HepG2 (cell line): ENCODE measurements around the gene SPINDOC. TPM values are rescaled to one million over a fixed set of nuclear protein-coding genes. Genes with fewer than 3 reads are reported as not detected.
A peak's percentile ranks its signal among the peaks of the same experiment; 100 is the strongest.

ENCODE experiments used
- AKAP8 ChIP-seq: sonication (generic); formaldehyde crosslinking; IDR thresholded peaks from 2 replicates; pipeline ENCODE4 v1.5.1; 2020; ENCODE audit warnings: mild to moderate bottlenecking, missing genetic modification reagents
- CREB1 ChIP-seq, 2 experiments: fragments of 450-650 bp in 1 of 2; IDR thresholded peaks; 2 replicates each; pipeline ENCODE4 v1.6.1; 2016 to 2017; ENCODE audit warnings: control low read depth in 1 of 2, mild to moderate bottlenecking in 1 of 2, missing compliant biosample characterization in 1 of 2, missing genetic modification characterization in 1 of 2
- HDAC1 ChIP-seq: sonication (generic); formaldehyde crosslinking; IDR thresholded peaks from 2 replicates; pipeline ENCODE4 v1.5.1; 2020; ENCODE audit warnings: mild to moderate bottlenecking, missing genetic modification reagents
- KDM5A ChIP-seq: fragments of 200-600 bp; sonication (generic); IDR thresholded peaks from 2 replicates; pipeline ENCODE4 v1.7.0; 2018; ENCODE audit warnings: antibody characterized with exemption, mild to moderate bottlenecking, low read length, borderline replicate concordance
- PAX8 ChIP-seq: sonication (generic); formaldehyde crosslinking; IDR thresholded peaks from 2 replicates; pipeline ENCODE4 v1.8.0; 2022; ENCODE audit warnings: mild to moderate bottlenecking, missing genetic modification reagents, borderline replicate concordance
- PAXIP1 ChIP-seq: sonication (generic); formaldehyde crosslinking; conservative IDR thresholded peaks from 2 replicates; pipeline ENCODE4 v1.4.0; 2020; ENCODE audit warnings: mild to moderate bottlenecking, missing genetic modification reagents, moderate library complexity
- SPEN ChIP-seq: sonication (generic); formaldehyde crosslinking; IDR thresholded peaks from 2 replicates; pipeline ENCODE4 v1.5.1; 2020; ENCODE audit warnings: low read depth, mild to moderate bottlenecking, missing genetic modification reagents
- SSRP1 ChIP-seq: IDR thresholded peaks from 2 replicates; pipeline ENCODE4 v1.6.1; 2016; ENCODE audit warnings: control low read depth
- ZNF207 ChIP-seq: fragments of 450-650 bp; IDR thresholded peaks from 2 replicates; pipeline ENCODE4 v1.6.1; 2016; ENCODE audit warnings: antibody characterized with exemption, borderline replicate concordance
- ZNF431 ChIP-seq: sonication (generic); formaldehyde crosslinking; IDR thresholded peaks from 2 replicates; pipeline ENCODE4 v1.9.0; 2022; ENCODE audit warnings: missing genetic modification reagents, low read depth, mild to moderate bottlenecking, borderline replicate concordance
- ZNF549 ChIP-seq: sonication (generic); formaldehyde crosslinking; IDR thresholded peaks from 2 replicates; pipeline ENCODE4 v1.5.0; 2020; ENCODE audit warnings: missing genetic modification reagents
- ZNF550 ChIP-seq: sonication (generic); formaldehyde crosslinking; IDR thresholded peaks from 2 replicates; pipeline ENCODE4 v1.4.0; 2020; ENCODE audit warnings: mild to moderate bottlenecking, missing genetic modification reagents, borderline replicate concordance
- ZNF556 ChIP-seq: sonication (generic); formaldehyde crosslinking; IDR thresholded peaks from 2 replicates; pipeline ENCODE4 v1.4.0; 2020; ENCODE audit warnings: mild to moderate bottlenecking, missing genetic modification reagents, borderline replicate concordance
- ZNF616 ChIP-seq: sonication (generic); formaldehyde crosslinking; IDR thresholded peaks from 2 replicates; pipeline ENCODE4 v1.5.0; 2020; ENCODE audit warnings: low read depth, mild to moderate bottlenecking, missing genetic modification reagents
- ZNF891 ChIP-seq: sonication (generic); formaldehyde crosslinking; IDR thresholded peaks from 2 replicates; pipeline ENCODE4 v1.5.0; 2020; ENCODE audit warnings: mild to moderate bottlenecking, missing genetic modification reagents
- polyA plus RNA-seq, 8 experiments: library from polyadenylated mRNA; depleted of rRNA in 3 of 8; stranded (reverse) in 7 of 8; unstranded in 1 of 8; fragments of >200 nt; fragmentation: Illumina TruSeq in 4 of 8; extraction: Trizol in 4 of 8; gene quantifications; 2 replicates each; pipeline versions ENCODE4 v1.2.1 to v1.2.3, GENCODE V29; 2011 to 2016; ENCODE audit warnings: low read depth in 4 of 8, missing spikeins in 1 of 8, mixed read lengths in 1 of 8; ENCODE audit not compliant: insufficient read depth in 1 of 8
- total RNA-seq, 5 experiments: library from RNA; depleted of rRNA; stranded (reverse); fragments of >200 nt; fragmentation: Illumina TruSeq; extraction: Trizol; gene quantifications; 2 replicates each; pipeline ENCODE4 v1.2.3, GENCODE V29; 2016; ENCODE audit warnings: low read depth in 1 of 5
- TF ChIP-seq, protein P1 (sequence below): sonication (generic); formaldehyde crosslinking; IDR thresholded peaks from 2 replicates; pipeline ENCODE4 v1.9.0; 2022; ENCODE audit warnings: low read depth, missing genetic modification reagents
- TF ChIP-seq, protein P2 (sequence below): sonication (generic); formaldehyde crosslinking; conservative IDR thresholded peaks from 2 replicates; pipeline ENCODE4 v1.8.0; 2022; ENCODE audit warnings: low read depth, missing genetic modification reagents
- TF ChIP-seq, protein P3 (sequence below): sonication (generic); formaldehyde crosslinking; IDR thresholded peaks from 2 replicates; pipeline ENCODE4 v1.8.1; 2023; ENCODE audit warnings: mild to moderate bottlenecking, moderate library complexity, missing genetic modification reagents

SPINDOC gene
- total and polyA plus RNA-seq, 2 of the 13 experiments (the other 11 are each of a cell fraction or from before 2014, with no cell fraction given): 21.4 to 29.9 TPM

GRCh38 chr11:63871962-63872799, 58.9 kb downstream of the SPINDOC start (continued):
- no peak for TF ChIP-seq ZNF207
- TF ChIP-seq, protein P1, sequence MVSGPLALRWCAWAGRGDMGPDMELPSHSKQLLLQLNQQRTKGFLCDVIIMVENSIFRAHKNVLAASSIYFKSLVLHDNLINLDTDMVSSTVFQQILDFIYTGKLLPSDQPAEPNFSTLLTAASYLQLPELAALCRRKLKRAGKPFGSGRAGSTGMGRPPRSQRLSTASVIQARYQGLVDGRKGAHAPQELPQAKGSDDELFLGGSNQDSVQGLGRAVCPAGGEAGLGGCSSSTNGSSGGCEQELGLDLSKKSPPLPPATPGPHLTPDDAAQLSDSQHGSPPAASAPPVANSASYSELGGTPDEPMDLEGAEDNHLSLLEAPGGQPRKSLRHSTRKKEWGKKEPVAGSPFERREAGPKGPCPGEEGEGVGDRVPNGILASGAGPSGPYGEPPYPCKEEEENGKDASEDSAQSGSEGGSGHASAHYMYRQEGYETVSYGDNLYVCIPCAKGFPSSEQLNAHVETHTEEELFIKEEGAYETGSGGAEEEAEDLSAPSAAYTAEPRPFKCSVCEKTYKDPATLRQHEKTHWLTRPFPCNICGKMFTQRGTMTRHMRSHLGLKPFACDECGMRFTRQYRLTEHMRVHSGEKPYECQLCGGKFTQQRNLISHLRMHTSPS (CRISPR knock-in tag): no peak
- TF ChIP-seq, protein P2, sequence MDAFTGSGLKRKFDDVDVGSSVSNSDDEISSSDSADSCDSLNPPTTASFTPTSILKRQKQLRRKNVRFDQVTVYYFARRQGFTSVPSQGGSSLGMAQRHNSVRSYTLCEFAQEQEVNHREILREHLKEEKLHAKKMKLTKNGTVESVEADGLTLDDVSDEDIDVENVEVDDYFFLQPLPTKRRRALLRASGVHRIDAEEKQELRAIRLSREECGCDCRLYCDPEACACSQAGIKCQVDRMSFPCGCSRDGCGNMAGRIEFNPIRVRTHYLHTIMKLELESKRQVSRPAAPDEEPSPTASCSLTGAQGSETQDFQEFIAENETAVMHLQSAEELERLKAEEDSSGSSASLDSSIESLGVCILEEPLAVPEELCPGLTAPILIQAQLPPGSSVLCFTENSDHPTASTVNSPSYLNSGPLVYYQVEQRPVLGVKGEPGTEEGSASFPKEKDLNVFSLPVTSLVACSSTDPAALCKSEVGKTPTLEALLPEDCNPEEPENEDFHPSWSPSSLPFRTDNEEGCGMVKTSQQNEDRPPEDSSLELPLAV (CRISPR knock-in tag): no peak
- TF ChIP-seq, protein P3, sequence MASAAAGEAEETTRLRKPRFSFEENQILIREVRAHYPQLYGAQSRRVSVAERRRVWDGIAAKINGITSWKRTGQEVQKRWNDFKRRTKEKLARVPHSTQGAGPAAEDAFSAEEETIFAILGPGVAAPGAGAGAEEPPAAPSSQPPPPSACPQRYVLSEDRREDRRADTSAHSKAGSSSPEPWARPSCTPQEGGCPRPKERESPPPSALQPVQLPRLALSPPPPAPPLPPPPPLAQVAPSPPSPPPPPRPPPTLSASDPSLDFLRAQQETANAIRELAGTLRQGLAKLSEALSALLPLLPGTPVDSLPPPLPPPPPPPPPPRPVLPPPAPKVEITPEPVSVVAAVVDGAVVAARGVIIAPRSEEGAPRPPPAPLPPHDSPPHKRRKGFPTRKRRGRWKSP (CRISPR knock-in tag): 0 out of 2 replicates have a peak, but pooled peaks have one; percentile 57
- no peak for TF ChIP-seq ZNF431 (CRISPR knock-in tag)
- no peak for TF ChIP-seq ZNF549 (CRISPR knock-in tag)
- 0 out of 2 replicates have a peak, but pooled peaks have one; percentile 25 for TF ChIP-seq CREB1 (IDR thresholded peaks at IDR 0.05)
- TF ChIP-seq CREB1 (CRISPR knock-in tag; IDR thresholded peaks at IDR 0.05): no peak
- no peak for TF ChIP-seq AKAP8 (CRISPR knock-in tag)
- no peak for TF ChIP-seq ZNF556 (CRISPR knock-in tag)
- TF ChIP-seq ZNF616: no peak
- TF ChIP-seq SSRP1 (CRISPR knock-in tag): no peak
- no peak for TF ChIP-seq KDM5A
- TF ChIP-seq ZNF891 (CRISPR knock-in tag): no peak
- TF ChIP-seq ZNF550 (CRISPR knock-in tag): no peak
- peak; percentile 77 for TF ChIP-seq PAXIP1 (CRISPR knock-in tag)
- peak; percentile 65 for TF ChIP-seq HDAC1 (CRISPR knock-in tag)
- no peak for TF ChIP-seq PAX8
- peak; percentile 66; the same call in 1 of the 2 replicates for TF ChIP-seq SPEN (CRISPR knock-in tag)
